G401 (cell line): ENCODE results near the gene SEMA3B. TPM values are rescaled to one million over a fixed set of nuclear protein-coding genes. Genes with fewer than 3 reads are reported as not detected.

Source experiments
- DNase-seq: peaks from one replicate; pipeline ENCODE4 v3.0.0-alpha.2; 2015; ENCODE audit warnings: low spot score
- in situ Hi-C: cut with HindIII; loops from 2 replicates; pipeline ENCODE4 v1.10.0; 2016; ENCODE audit warnings: low sequenced_read_pairs, mixed read lengths
- total RNA-seq: library from RNA; depleted of rRNA; stranded (reverse); fragments of >200 nt; shearing (Covaris generic); gene quantifications from 2 replicates; pipeline ENCODE4 v1.2.3, GENCODE V29; 2014; rRNA removed

Gene SEMA3B
- total RNA-seq, 1 experiment from 2014 or later = 68.1 TPM

- DNase-seq = no peak
- in situ Hi-C loops = no loop called here
Measured at GRCh38 chr3:50322115-50322385, 53.1 kb downstream of the SEMA3B start.

- no peak for DNase-seq
- in situ Hi-C loops = no loop called here
Measured at GRCh38 chr3:50322386-50323091, 53.6 kb downstream of the SEMA3B start, which contains the start of gene HYAL2. TSS of gene HYAL2 (minus strand) at chr3:50322745. CDS start at chr3:50320489, 2,256 bp downstream.

DNA sequence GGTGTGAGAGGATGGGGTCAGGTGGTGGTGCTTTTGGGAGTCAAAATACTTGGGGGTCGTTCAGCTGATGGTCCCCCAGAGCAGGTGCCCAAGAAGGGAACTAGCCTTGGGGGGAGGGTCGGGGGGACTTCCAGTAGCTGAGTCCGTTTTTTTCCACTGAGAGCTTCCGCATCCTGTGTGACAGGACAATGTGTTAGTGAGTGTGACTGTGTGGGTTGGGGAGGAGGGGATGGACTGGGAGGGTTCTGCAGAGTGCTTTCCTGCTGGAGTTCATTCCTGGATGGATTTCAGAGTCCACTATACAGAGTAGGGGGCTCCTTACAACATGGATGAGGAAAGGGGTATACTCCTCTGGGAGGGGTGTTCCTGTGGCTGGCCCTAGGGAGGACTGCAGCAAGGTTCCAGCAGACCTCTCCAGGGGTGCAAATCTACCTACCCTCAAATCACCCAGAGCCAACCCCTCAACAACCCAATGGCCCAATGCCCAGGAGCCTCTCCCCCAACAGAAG, 54.2 kb downstream of the SEMA3B start:
- in situ Hi-C loops = no loop called here
- no peak for DNase-seq

DNA sequence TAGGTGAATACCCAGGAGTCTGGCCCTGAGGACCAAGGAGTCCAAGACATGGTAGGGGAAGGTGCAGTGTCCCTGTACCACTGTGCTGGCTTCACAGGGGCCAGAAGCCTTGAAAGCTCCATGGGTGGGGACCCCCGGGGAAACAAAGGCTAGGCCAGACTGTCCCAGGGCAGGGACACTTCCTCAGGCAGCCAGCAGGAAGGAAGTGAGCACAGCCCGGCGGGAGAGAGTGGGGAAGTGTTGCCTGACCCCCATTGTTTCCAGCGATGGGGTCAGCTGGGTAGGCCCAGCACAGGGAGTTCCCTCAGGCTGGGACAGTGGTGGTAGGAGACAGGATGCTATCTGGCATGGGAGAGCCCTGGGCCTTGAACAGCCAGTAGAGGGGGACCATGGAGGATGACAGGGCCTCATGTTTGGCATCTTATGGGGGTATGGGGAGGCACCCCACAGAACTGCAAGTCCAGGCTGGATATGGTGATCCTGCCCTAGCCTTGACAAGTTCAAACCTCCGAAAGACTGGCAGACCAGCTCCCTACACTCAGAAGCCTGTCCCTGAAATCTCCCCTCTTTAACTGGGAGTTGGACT, 54.8 kb downstream of the SEMA3B start:
- no peak for DNase-seq
- in situ Hi-C loops = no loop called here

DNA sequence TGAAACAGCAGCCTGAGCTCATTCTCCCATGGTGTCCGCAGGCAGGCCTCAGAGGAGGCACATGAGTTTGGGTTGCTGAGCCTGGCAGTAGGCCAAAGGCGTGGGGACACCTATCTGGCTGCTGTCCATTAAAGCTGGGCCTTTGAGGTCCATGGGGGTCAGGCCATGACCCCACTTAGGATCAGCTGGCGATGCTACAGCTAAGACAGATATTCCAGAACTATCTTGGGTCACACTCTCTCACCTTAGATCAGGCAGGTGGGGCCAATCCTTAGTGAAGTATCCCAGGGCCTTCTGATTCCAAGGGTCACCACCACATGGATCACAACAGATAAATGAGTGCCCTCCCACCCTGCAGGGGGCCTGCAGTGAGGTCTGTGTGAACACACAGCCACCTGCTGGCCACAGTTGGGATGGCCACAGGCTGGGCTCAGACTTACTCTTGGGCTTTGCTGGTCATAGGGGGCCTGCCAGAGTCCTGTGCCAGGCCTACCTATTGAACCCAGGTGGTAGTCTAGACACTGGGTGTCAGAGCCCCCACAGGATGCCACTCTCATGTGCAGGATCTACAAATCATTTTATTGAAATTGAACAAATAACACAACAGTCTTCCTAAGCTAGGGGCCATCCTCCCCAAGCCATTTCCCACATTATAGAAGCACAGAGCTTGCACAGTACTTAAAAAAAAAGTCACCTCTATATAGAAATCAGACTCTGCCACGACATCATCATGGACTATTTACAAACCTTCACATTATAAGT, 55.6 kb downstream of the SEMA3B start:
- DNase-seq = peak; percentile 74
- in situ Hi-C loops = loop anchor here (5.0 kb wide), 1 partner anchor 82 kb away; no protein-coding TSS in a partner anchor

GRCh38 chr3:50325113-50325480, 56.1 kb downstream of the SEMA3B start:
- no peak for DNase-seq
- in situ Hi-C loops = loop anchor here (5.0 kb wide), 1 partner anchor 83 kb away; no protein-coding TSS in a partner anchor

DNA sequence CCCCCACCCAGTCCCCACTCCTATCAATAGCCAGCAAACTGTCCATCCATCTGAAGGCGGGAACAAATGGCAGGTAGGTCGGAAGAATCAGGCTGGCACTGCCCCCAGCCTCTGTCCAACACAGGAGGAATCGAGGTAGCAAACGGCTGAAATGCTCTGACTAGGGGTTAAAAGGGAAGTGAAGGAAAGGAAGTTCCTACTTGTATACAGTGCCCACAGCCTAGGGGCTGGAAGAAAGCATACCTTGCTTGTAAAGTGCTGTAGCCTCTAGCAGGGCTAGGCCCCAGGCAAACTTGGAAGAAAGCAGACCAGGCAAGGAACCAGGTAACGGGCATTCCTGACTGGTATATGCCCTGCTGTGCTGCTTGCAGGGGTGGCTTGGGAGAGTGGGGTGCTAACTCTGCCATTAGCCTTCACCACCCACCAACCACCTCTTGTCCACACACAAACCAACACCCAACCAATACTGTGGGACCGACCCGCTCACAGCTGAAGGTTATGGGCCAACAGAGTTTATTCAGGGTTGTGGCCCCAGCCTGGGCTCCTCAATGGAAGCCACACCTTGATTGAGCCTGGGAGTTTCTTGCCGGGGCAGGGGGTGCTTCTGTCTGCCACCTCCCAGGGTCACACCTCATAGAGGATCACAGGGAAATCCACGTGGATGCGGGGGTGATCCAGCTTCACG, 56.7 kb downstream of the SEMA3B start:
- in situ Hi-C loops = loop anchor here (5.0 kb wide), 1 partner anchor 83 kb away; no protein-coding TSS in a partner anchor
- DNase-seq = no peak

GRCh38 chr3:50326182-50326541, 57.2 kb downstream of the SEMA3B start:
- in situ Hi-C loops = loop anchor here (5.0 kb wide), 1 partner anchor 84 kb away; no protein-coding TSS in a partner anchor
- DNase-seq = no peak

DNA sequence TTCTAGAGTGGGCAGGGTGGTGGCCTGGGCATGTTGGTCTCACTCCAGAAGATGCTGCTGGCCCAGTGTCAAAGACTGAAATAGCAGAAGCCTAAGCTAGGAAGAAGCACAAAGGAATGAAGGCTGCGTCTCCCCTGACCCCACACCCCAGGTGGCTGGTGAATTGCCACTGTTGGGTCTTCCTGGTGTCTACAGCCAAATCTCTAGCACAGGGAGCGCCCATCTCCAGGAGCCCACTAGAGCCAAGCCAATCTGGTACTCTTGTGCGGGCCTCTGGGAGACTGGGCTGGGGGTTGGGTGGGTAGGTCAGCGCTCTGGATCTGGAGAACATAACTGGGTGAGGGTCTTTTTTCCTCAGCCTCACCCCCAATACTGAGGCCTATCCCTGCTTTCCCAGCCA, 58.2 kb downstream of the SEMA3B start:
- no peak for DNase-seq
- in situ Hi-C loops = loop anchor here (5.0 kb wide), 1 partner anchor 85 kb away; no protein-coding TSS in a partner anchor

Other genes starting within 250 kb of the SEMA3B start
- gene RBM5, start 180.2 kb upstream of the SEMA3B start, total RNA-seq = 94.0 and 125 TPM in 2 replicates
- gene SEMA3F, start 113.8 kb upstream of the SEMA3B start, total RNA-seq = 46.9 and 55.8 TPM in 2 replicates
- not detected in 2 replicates for gene GNAT1, start 77.5 kb upstream of the SEMA3B start, total RNA-seq
- 1.1 and 3.0 TPM in 2 replicates for gene SLC38A3, start 63.9 kb upstream of the SEMA3B start, total RNA-seq
- gene GNAI2, start 32.9 kb upstream of the SEMA3B start, total RNA-seq = 67.4 and 104 TPM in 2 replicates
- gene LSMEM2, start 9.9 kb downstream of the SEMA3B start, total RNA-seq = 1.6 TPM in 1 of 2 replicates, not detected in the other
- gene IFRD2, start 23.3 kb downstream of the SEMA3B start, total RNA-seq = 88.7 and 97.4 TPM in 2 replicates
- gene HYAL3, start 30.3 kb downstream of the SEMA3B start, total RNA-seq = 7.9 and 10.0 TPM in 2 replicates
- 3.4 and 16.0 TPM in 2 replicates for gene NAA80, start 30.3 kb downstream of the SEMA3B start, total RNA-seq
- 15.8 and 18.4 TPM in 2 replicates for gene HYAL1, start 34.4 kb downstream of the SEMA3B start, total RNA-seq
- 91.0 and 99.0 TPM in 2 replicates for gene HYAL2, start 53.6 kb downstream of the SEMA3B start, total RNA-seq
- gene TUSC2, start 59.1 kb downstream of the SEMA3B start, total RNA-seq = 45.0 and 45.4 TPM in 2 replicates
- gene RASSF1, start 71.7 kb downstream of the SEMA3B start, total RNA-seq = 23.2 and 31.8 TPM in 2 replicates
- 10.1 TPM in 1 of 2 replicates, not detected in the other for gene ZMYND10, start 76.6 kb downstream of the SEMA3B start, total RNA-seq
- gene NPRL2, start 81.6 kb downstream of the SEMA3B start, total RNA-seq = 26.7 and 27.3 TPM in 2 replicates
- 18.3 and 31.4 TPM in 2 replicates for gene CYB561D2, start 81.7 kb downstream of the SEMA3B start, total RNA-seq
- gene TMEM115, start 90.4 kb downstream of the SEMA3B start, total RNA-seq = 35.4 and 43.1 TPM in 2 replicates
- gene CACNA2D2, start 234.5 kb downstream of the SEMA3B start, total RNA-seq = 1.9 and 2.0 TPM in 2 replicates